Activated T-helper 2 cell treated with anti-CD3 and anti-CD28 coated beads, Interferon-gamma antibody, Interleukin-2, Interleukin-4, amounts not matched to agents 10 μg/mL and 5 μg/mL and 100 μg/mL, durations not matched to agents 14 hours and 24 hours and 36 hours (primary cell): Measurements from ENCODE around the gene PASK. TPM values are rescaled to one million over a fixed set of nuclear protein-coding genes. Genes with fewer than 3 reads are reported as not detected.

Experiments used
- DNase-seq: peaks from one replicate; pipeline ENCODE4 v3.0.0; 2021; ENCODE audit warnings: low spot score
- H3K27ac Mint-ChIP-seq: one replicate; pipeline ENCODE4 v1.8.0; 2021; ENCODE audit warnings: mixed read lengths
- H3K27me3 Mint-ChIP-seq: one replicate; pipeline ENCODE4 v1.8.0; 2021; ENCODE audit warnings: low read depth, mixed read lengths
- H3K36me3 Mint-ChIP-seq: one replicate; pipeline ENCODE4 v1.8.0; 2021; ENCODE audit warnings: low read depth, mixed read lengths
- H3K4me1 Mint-ChIP-seq: one replicate; pipeline ENCODE4 v1.8.0; 2021; ENCODE audit warnings: low read depth, mixed read lengths
- H3K4me3 Mint-ChIP-seq: one replicate; pipeline ENCODE4 v1.8.0; 2021; ENCODE audit warnings: low read depth, mild to moderate bottlenecking, moderate library complexity, mixed read lengths
- H3K9me3 Mint-ChIP-seq: one replicate; pipeline ENCODE4 v1.8.0; 2021; ENCODE audit warnings: mixed read lengths
- intact Hi-C: fragments of 100-400 bp; cut with micrococcal nuclease; formaldehyde crosslinking; loops from one replicate; pipeline ENCODE4 v1.15.1; 2023
- total RNA-seq: library from RNA; stranded (reverse); gene quantifications from 2 replicates; pipeline ENCODE4 v1.2.3, GENCODE V29; 2022

The PASK gene
- total RNA-seq, 1 donor from 2014 or later = 75.8 TPM

- H3K27me3 Mint-ChIP-seq = no peaks in the 10 kb centered on the region
- no peaks in the 10 kb centered on the region for H3K4me1 Mint-ChIP-seq
- no peaks in the 10 kb centered on the region for H3K9me3 Mint-ChIP-seq
- H3K27ac Mint-ChIP-seq = no peak within 1 kb of the TSS
- intact Hi-C loops = no loop called here
- no peak within 1 kb of the TSS for H3K4me3 Mint-ChIP-seq
- DNase-seq = no peak
- H3K36me3 Mint-ChIP-seq = peaks cover 2% of the 10 kb centered on the region
Measured at GRCh38 chr2:241188361-241189092, 39.3 kb upstream of the PASK start, which contains the start of gene ANO7. ANO7 (plus strand) TSS chr2:241188677; CDS start chr2:241190064, 1,387 bp downstream.

GRCh38 chr2:241187918-241188234 is 38.6 kb upstream of the PASK start:
- Mint-ChIP-seq H3K27me3 (no peaks in the 10 kb centered on the region), H3K4me1 (no peaks in the 10 kb centered on the region), H3K27ac (no peak overlapping the region), H3K4me3 (no peak overlapping the region), H3K9me3 (no peaks in the 10 kb centered on the region), H3K36me3 (peaks cover 3% of the 10 kb centered on the region)
- intact Hi-C loops = no loop called here
- DNase-seq = no peak

- no peak overlapping the region for H3K4me3 Mint-ChIP-seq
- intact Hi-C loops = no loop called here
- H3K4me1 Mint-ChIP-seq = no peaks in the 10 kb centered on the region
- H3K27me3 Mint-ChIP-seq = no peaks in the 10 kb centered on the region
- H3K9me3 Mint-ChIP-seq = no peaks in the 10 kb centered on the region
- peaks cover 5% of the 10 kb centered on the region for H3K36me3 Mint-ChIP-seq
- no peak overlapping the region for H3K27ac Mint-ChIP-seq
- DNase-seq = no peak
Measured at GRCh38 chr2:241187101-241187917, 38.0 kb upstream of the PASK start.

GRCh38 chr2:241185961-241186360 is 36.7 kb upstream of the PASK start:
- Mint-ChIP-seq H3K4me3 (no peak overlapping the region), H3K9me3 (no peaks in the 10 kb centered on the region), H3K27ac (no peak overlapping the region), H3K4me1 (no peaks in the 10 kb centered on the region), H3K36me3 (peaks cover 6% of the 10 kb centered on the region), H3K27me3 (no peaks in the 10 kb centered on the region)
- DNase-seq = no peak
- intact Hi-C loops = no loop called here

GRCh38 chr2:241184901-241185300 is 35.6 kb upstream of the PASK start:
- H3K4me3 Mint-ChIP-seq = no peak overlapping the region
- H3K9me3 Mint-ChIP-seq = no peaks in the 10 kb centered on the region
- peaks cover 4% of the 10 kb centered on the region for H3K4me1 Mint-ChIP-seq

GRCh38 chr2:241183221-241183620 is 33.9 kb upstream of the PASK start:
- H3K4me3 Mint-ChIP-seq = no peak overlapping the region
- peaks cover 12% of the 10 kb centered on the region for H3K4me1 Mint-ChIP-seq
- intact Hi-C loops = no loop called here
- H3K9me3 Mint-ChIP-seq = no peaks in the 10 kb centered on the region
- no peak overlapping the region for H3K27ac Mint-ChIP-seq
- peaks cover 24% of the 10 kb centered on the region for H3K36me3 Mint-ChIP-seq
- no peaks in the 10 kb centered on the region for H3K27me3 Mint-ChIP-seq
- DNase-seq = no peak

More at GRCh38 chr2:241184901-241185300, 35.6 kb upstream of the PASK start:
- Mint-ChIP-seq H3K27me3 (no peaks in the 10 kb centered on the region), H3K36me3 (peaks cover 9% of the 10 kb centered on the region), H3K27ac (no peak overlapping the region)
- no peak for DNase-seq
- intact Hi-C loops = no loop called here

- no peak for DNase-seq
- Mint-ChIP-seq H3K4me1 (peaks cover 12% of the 10 kb centered on the region), H3K4me3 (no peak overlapping the region), H3K36me3 (peaks cover 28% of the 10 kb centered on the region), H3K27ac (no peak overlapping the region), H3K9me3 (no peaks in the 10 kb centered on the region), H3K27me3 (no peaks in the 10 kb centered on the region)
- intact Hi-C loops = no loop called here
Measured at GRCh38 chr2:241182531-241183133, 33.4 kb upstream of the PASK start.

GRCh38 chr2:241182126-241182525 is 32.9 kb upstream of the PASK start:
- Mint-ChIP-seq H3K4me1 (peaks cover 12% of the 10 kb centered on the region), H3K27ac (no peak overlapping the region), H3K36me3 (peaks cover 28% of the 10 kb centered on the region), H3K9me3 (no peaks in the 10 kb centered on the region), H3K27me3 (no peaks in the 10 kb centered on the region), H3K4me3 (no peak overlapping the region)
- DNase-seq = no peak
- intact Hi-C loops = no loop called here

- H3K4me1 Mint-ChIP-seq = peaks cover 12% of the 10 kb centered on the region
- H3K4me3 Mint-ChIP-seq = no peak overlapping the region
- H3K27me3 Mint-ChIP-seq = no peaks in the 10 kb centered on the region
- H3K27ac Mint-ChIP-seq = no peak overlapping the region
- H3K36me3 Mint-ChIP-seq = peaks cover 38% of the 10 kb centered on the region
- DNase-seq = no peak
- no peaks in the 10 kb centered on the region for H3K9me3 Mint-ChIP-seq
- intact Hi-C loops = no loop called here
Measured at GRCh38 chr2:241180495-241180894, 31.2 kb upstream of the PASK start.

- Mint-ChIP-seq H3K36me3 (peaks cover 44% of the 10 kb centered on the region), H3K4me1 (peaks cover 12% of the 10 kb centered on the region), H3K9me3 (no peaks in the 10 kb centered on the region), H3K27ac (peak overlapping the region; percentile 59), H3K27me3 (no peaks in the 10 kb centered on the region), H3K4me3 (no peak overlapping the region)
- no peak for DNase-seq
- intact Hi-C loops = no loop called here
Measured at GRCh38 chr2:241179899-241180298, 30.6 kb upstream of the PASK start.

- Mint-ChIP-seq H3K27me3 (no peaks in the 10 kb centered on the region), H3K4me1 (peaks cover 12% of the 10 kb centered on the region), H3K9me3 (no peaks in the 10 kb centered on the region), H3K27ac (no peak overlapping the region), H3K4me3 (no peak overlapping the region), H3K36me3 (peaks cover 50% of the 10 kb centered on the region)
- DNase-seq = no peak
- intact Hi-C loops = no loop called here
Measured at GRCh38 chr2:241178961-241179360, 29.7 kb upstream of the PASK start.

- no peaks in the 10 kb centered on the region for H3K27me3 Mint-ChIP-seq
- H3K4me1 Mint-ChIP-seq = peaks cover 14% of the 10 kb centered on the region
- peaks cover 55% of the 10 kb centered on the region for H3K36me3 Mint-ChIP-seq
- DNase-seq = no peak
- intact Hi-C loops = no loop called here
- no peaks in the 10 kb centered on the region for H3K9me3 Mint-ChIP-seq
- no peak overlapping the region for H3K4me3 Mint-ChIP-seq
- no peak overlapping the region for H3K27ac Mint-ChIP-seq
Measured at GRCh38 chr2:241177526-241178334, 28.5 kb upstream of the PASK start.
